Loucy (cell line): Measurements from ENCODE around the gene SNURF.

Experiments
- H2AFZ ChIP-seq: fragments of 200-600 bp; sonication (generic); 2 replicates; pipeline ENCODE4 v1.6.0; 2016; ENCODE audit warnings: antibody characterized with exemption, mild to moderate bottlenecking, low read length, moderate library complexity
- H3F3A ChIP-seq: fragments of 200-600 bp; 2 replicates; pipeline ENCODE4 v1.6.0; 2016; ENCODE audit warnings: antibody characterized with exemption, low read depth, mild to moderate bottlenecking
- H3K27me3 ChIP-seq: fragments of 200-600 bp; sonication (generic); 2 replicates; pipeline ENCODE4 v1.6.1; 2014; ENCODE audit warnings: low read length, mild to moderate bottlenecking; ENCODE audit not compliant: insufficient read depth, poor library complexity, severe bottlenecking
- H3K36me3 ChIP-seq: fragments of 200-600 bp; sonication (generic); 2 replicates; pipeline ENCODE4 v1.6.1; 2016; ENCODE audit warnings: low read length; ENCODE audit not compliant: insufficient read depth
- H3K4me1 ChIP-seq: fragments of 200-600 bp; sonication (generic); 2 replicates; pipeline ENCODE4 v1.5.1; 2014; ENCODE audit warnings: low read length, mild to moderate bottlenecking; ENCODE audit not compliant: insufficient read depth, poor library complexity, severe bottlenecking
- H3K4me2 ChIP-seq: fragments of 200-600 bp; sonication (generic); 2 replicates; pipeline ENCODE4 v1.6.0; 2014; ENCODE audit warnings: antibody characterized with exemption, low read length, low read depth, mild to moderate bottlenecking; ENCODE audit not compliant: poor library complexity, severe bottlenecking
- H3K4me3 ChIP-seq: fragments of 200-600 bp; sonication (generic); 2 replicates; pipeline ENCODE4 v1.5.1; 2014; ENCODE audit warnings: low read length, mild to moderate bottlenecking, mixed read lengths; ENCODE audit not compliant: poor library complexity, severe bottlenecking
- H3K79me2 ChIP-seq: fragments of 200-600 bp; sonication (generic); 2 replicates; pipeline ENCODE4 v1.6.1; 2014; ENCODE audit warnings: low read length; ENCODE audit not compliant: insufficient read depth
- H3K9ac ChIP-seq: fragments of 200-600 bp; sonication (generic); 2 replicates; pipeline ENCODE4 v1.6.0; 2014; ENCODE audit warnings: mild to moderate bottlenecking, low read depth, low read length, moderate library complexity; ENCODE audit not compliant: poor library complexity, severe bottlenecking
- H3K9me2 ChIP-seq: fragments of 200-600 bp; sonication (generic); replicated peaks from 2 replicates; pipeline ENCODE4 v1.6.1; 2016; ENCODE audit warnings: low read depth, low read length, mixed read lengths
- H3K9me3 ChIP-seq: fragments of 200-600 bp; sonication (generic); 2 replicates; pipeline ENCODE4 v1.6.1; 2014; ENCODE audit warnings: mild to moderate bottlenecking, antibody characterized with exemption, low read length, low read depth; ENCODE audit not compliant: insufficient read depth
- H4K20me1 ChIP-seq: fragments of 200-600 bp; sonication (generic); 2 replicates; pipeline ENCODE4 v1.6.0; 2014; ENCODE audit warnings: antibody characterized with exemption, low read length, mild to moderate bottlenecking; ENCODE audit not compliant: insufficient read depth, poor library complexity, severe bottlenecking
- CTCF ChIP-seq: fragments of 200-600 bp; sonication (generic); conservative IDR thresholded peaks from 2 replicates; pipeline ENCODE4 v1.5.1; 2014; ENCODE audit warnings: mild to moderate bottlenecking, antibody characterized with exemption, low read length
- EZH2phosphoT487 ChIP-seq: fragments of 200-600 bp; IDR thresholded peaks from 2 replicates; pipeline ENCODE4 v1.6.1; 2018; ENCODE audit warnings: antibody characterized with exemption, mild to moderate bottlenecking, moderate library complexity, borderline replicate concordance

SNURF gene

DNA sequence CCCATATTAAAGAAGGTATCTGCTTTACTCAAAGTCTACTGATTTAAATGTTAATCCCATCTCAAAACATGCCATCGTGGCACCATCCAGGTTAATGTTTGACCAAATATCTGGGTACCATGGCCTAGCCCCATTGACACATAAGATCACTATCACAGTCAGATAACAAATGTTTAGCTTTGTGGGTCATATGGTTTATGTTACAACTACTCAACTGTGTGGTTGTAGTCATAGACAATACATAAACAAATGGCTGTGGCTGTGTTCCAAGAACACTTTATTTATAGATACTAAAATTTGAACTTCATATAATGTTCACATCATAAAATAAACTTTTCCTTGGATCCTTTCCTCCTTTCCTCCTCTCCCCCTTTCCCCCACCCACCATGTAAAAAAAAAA, 9.8 kb upstream of the SNURF start:
- H2AFZ ChIP-seq = no peak overlapping the region
- H3K36me3 ChIP-seq = no peaks in the 10 kb centered on the region
- no peak overlapping the region for H3K4me2 ChIP-seq
- TF ChIP-seq CTCF = no peak
- no peak for TF ChIP-seq EZH2phosphoT487
- no peak overlapping the region for H3K4me3 ChIP-seq
- no peaks in the 10 kb centered on the region for H3K4me1 ChIP-seq
- H3K27me3 ChIP-seq = no peaks in the 10 kb centered on the region
- no peaks in the 10 kb centered on the region for H3K79me2 ChIP-seq
- H3K9ac ChIP-seq = no peak overlapping the region
- H3F3A ChIP-seq = no peaks in the 10 kb centered on the region
- H3K9me3 ChIP-seq = no peaks in the 10 kb centered on the region
- no peaks in the 10 kb centered on the region for H3K9me2 ChIP-seq
- H4K20me1 ChIP-seq = no peaks in the 10 kb centered on the region

DNA sequence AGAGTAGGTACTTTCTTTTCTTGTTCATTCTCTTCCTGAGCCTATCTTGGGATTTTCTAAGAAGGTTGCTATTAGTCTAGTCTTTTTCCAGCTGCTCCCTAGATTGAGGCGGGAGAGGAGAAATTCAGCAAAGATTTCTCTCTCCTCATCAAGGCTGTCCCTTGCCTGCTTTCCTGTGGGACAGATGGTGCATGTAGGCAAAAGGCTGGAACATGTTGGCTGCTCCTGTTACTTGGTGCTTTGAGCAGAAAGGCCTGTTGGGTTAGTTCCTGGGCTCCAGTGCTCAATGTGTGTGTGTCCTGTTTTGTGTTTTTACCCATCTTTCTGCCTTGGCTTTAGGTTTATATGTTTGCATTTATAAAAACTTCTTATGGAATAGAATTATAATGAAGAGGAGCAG, 9.1 kb upstream of the SNURF start:
- H3K4me2 ChIP-seq = no peak overlapping the region
- TF ChIP-seq CTCF = no peak
- TF ChIP-seq EZH2phosphoT487 = no peak
- no peaks in the 10 kb centered on the region for H4K20me1 ChIP-seq
- H3K4me1 ChIP-seq = no peaks in the 10 kb centered on the region
- no peaks in the 10 kb centered on the region for H3K9me3 ChIP-seq
- no peaks in the 10 kb centered on the region for H3K27me3 ChIP-seq
- no peak overlapping the region for H3K9ac ChIP-seq
- H2AFZ ChIP-seq = no peak overlapping the region
- no peak overlapping the region for H3K4me3 ChIP-seq
- no peaks in the 10 kb centered on the region for H3F3A ChIP-seq
- H3K79me2 ChIP-seq = no peaks in the 10 kb centered on the region
- H3K9me2 ChIP-seq = no peaks in the 10 kb centered on the region
- H3K36me3 ChIP-seq = no peaks in the 10 kb centered on the region

DNA sequence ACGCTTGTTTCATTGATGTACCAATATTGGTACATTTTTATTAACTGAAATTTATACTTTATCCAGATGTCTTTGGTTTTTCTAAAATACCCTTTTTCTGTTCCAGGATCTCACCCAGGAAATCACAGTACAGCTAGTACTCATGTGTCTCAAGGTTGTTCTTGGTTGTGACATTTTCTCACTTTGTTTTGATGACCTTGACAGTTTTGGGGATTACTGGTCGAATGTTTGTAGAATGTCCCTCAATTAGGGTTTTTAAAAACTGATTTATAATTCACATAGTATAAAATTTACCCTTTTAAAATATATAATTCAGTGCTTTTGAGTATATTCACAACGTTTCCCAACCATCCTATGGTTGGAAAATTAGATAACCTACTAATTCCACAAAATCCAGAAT, 6.3 kb upstream of the SNURF start:
- H2AFZ ChIP-seq = no peak overlapping the region
- no peak for TF ChIP-seq EZH2phosphoT487
- TF ChIP-seq CTCF = no peak
- H3K36me3 ChIP-seq = no peaks in the 10 kb centered on the region
- no peaks in the 10 kb centered on the region for H3K9me3 ChIP-seq
- no peaks in the 10 kb centered on the region for H3F3A ChIP-seq
- H3K9me2 ChIP-seq = no peaks in the 10 kb centered on the region
- no peaks in the 10 kb centered on the region for H3K4me1 ChIP-seq
- H4K20me1 ChIP-seq = no peaks in the 10 kb centered on the region
- H3K27me3 ChIP-seq = no peaks in the 10 kb centered on the region
- no peaks in the 10 kb centered on the region for H3K79me2 ChIP-seq
- H3K4me3 ChIP-seq = no peak overlapping the region
- H3K4me2 ChIP-seq = no peak overlapping the region
- no peak overlapping the region for H3K9ac ChIP-seq
